GM12878 (cell line): ENCODE results near the gene CGGBP1. TPM values are rescaled to one million over a fixed set of nuclear protein-coding genes. Genes with fewer than 3 reads are reported as not detected.

Experiments used
- ATF3 ChIP-seq: IDR thresholded peaks from 2 replicates; pipeline ENCODE4 v1.6.1; 2011; ENCODE audit warnings: low read depth, mild to moderate bottlenecking, low read length, moderate library complexity, borderline replicate concordance; ENCODE audit errors: extremely low read depth
- IRF3 ChIP-seq: fragments of 450-650 bp; IDR thresholded peaks from 2 replicates; pipeline ENCODE4 v1.6.1; 2014; ENCODE audit warnings: mild to moderate bottlenecking
- IRF5 ChIP-seq: fragments of 450-650 bp; IDR thresholded peaks from 2 replicates; pipeline ENCODE4 v1.6.1; 2017; ENCODE audit warnings: borderline replicate concordance
- NFYB ChIP-seq: IDR thresholded peaks from 2 replicates; pipeline ENCODE4 v1.6.1; 2011; ENCODE audit warnings: low read depth, mild to moderate bottlenecking, low read length, improper control_type of control experiment, moderate library complexity; ENCODE audit not compliant: insufficient read depth
- SREBF2 ChIP-seq: IDR thresholded peaks from 2 replicates; pipeline ENCODE4 v1.6.1; 2012; ENCODE audit warnings: mild to moderate bottlenecking, low read length
- ZBTB11 ChIP-seq: fragments of 450-650 bp; formaldehyde crosslinking; IDR thresholded peaks from 2 replicates; pipeline ENCODE4 v1.5.0; 2022; ENCODE audit warnings: mild to moderate bottlenecking, missing genetic modification characterization
- polyA plus RNA-seq, 11 experiments: library from polyadenylated mRNA; depleted of rRNA in 4 of 11; unstranded in 6 of 11; stranded (reverse) in 5 of 11; fragments of >200 nt; fragmentation: Nextera tagmentation in 4 of 11; fragmentation: Illumina TruSeq in 1 of 11; extraction: Ambion mirVana in 4 of 11; extraction: Trizol in 1 of 11; gene quantifications; 1 replicate in 1 of 11; 2 replicates in 10 of 11; pipeline versions ENCODE4 v1.2.1 to v1.2.3, GENCODE V29; 2011 to 2016; ENCODE audit warnings: inconsistent platforms in 2 of 11, missing spikeins in 2 of 11, low read depth in 1 of 11
- total RNA-seq, 4 experiments: library from RNA; depleted of rRNA in 3 of 4; stranded (reverse); fragments of >200 nt in 3 of 4; fragmentation: Illumina TruSeq in 1 of 4; extraction: Trizol in 1 of 4; gene quantifications; 2 replicates each; pipeline versions ENCODE4 v1.2.1 to v1.2.3, GENCODE V29; 2013 to 2021

Gene CGGBP1
- total and polyA plus RNA-seq, 10 of the 15 experiments (the other 5 are each of a cell fraction or from before 2014, with no cell fraction given) = 27.8 to 75.8 (median 50.4) TPM

- no peak for TF ChIP-seq ZBTB11 (CRISPR knock-in tag)
- TF ChIP-seq ATF3 = no peak
- no peak for TF ChIP-seq NFYB
- TF ChIP-seq SREBF2 = no peak
- no peak for TF ChIP-seq IRF5
- TF ChIP-seq IRF3 = no peak
- TF ChIP-seq, all 136 proteins: peak for 0
Measured at GRCh38 chr3:88025001-88025552, 33.7 kb downstream of the CGGBP1 start (continued).
